T47D (cell line): ENCODE results near the gene CD300LF.

Experiments
- DNase-seq, 2 experiments: peaks; one replicate each; pipeline versions ENCODE4 v3.0.0 to v3.0.0-alpha.2; 2011 to 2012; ENCODE audit warnings: low read depth in 1 of 2, low spot score in 1 of 2
- JUND ChIP-seq: IDR thresholded peaks from 2 replicates; pipeline ENCODE4 v1.6.1; 2012; ENCODE audit warnings: low read depth
- in situ Hi-C: cut with HindIII; loops from 2 replicates; pipeline ENCODE4 v1.10.0; 2016; ENCODE audit warnings: low sequenced_read_pairs, low pct_unique_long_range_greater_than_20kb

CD300LF gene

DNA sequence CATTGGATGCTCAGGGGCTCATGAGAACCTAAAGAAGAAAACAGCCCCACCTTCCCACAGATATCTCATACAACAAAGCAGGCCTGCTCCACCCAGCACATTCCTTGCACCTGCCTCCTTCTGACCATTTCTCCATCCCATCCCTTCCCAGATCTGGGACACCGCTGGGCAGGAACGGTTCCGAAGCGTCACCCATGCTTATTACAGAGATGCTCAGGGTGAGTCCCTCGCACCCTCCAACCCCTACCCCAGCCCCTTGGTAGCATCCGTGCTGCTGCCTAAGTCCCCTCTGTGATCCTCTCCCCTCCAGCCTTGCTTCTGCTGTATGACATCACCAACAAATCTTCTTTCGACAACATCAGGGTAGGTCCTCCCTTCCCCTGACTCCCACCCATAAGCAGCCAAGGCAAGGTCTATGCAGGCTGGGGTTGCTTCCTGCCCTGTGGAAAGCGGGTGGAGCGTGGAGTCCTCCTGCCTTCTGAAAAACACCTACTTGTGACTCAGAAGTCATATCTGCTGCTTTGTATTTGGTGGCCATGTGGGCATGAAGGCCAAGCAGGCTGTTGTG, 30.3 kb upstream of the CD300LF start:
- no peak for DNase-seq
- in situ Hi-C loops, result no loop called here
- TF ChIP-seq JUND, result no peak

DNA sequence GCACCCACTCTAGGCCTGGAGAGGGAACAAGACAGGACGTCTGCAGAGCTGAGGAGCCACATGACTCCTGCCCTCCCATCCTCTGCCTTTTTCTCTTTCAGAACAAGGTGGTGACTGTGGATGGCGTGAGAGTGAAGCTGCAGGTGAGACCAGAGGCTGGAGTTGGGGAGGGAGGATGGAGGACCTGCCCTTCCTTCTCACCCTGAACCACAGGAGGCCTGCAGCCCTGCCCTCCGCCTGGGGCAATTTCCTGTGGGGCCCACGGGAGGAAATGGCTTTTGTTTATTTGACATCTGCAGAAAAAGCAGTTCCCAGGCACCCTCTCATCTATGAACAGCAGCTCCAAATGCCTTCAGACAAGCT, 29.4 kb upstream of the CD300LF start:
- no peak for TF ChIP-seq JUND
- peak in 1 of 2 experiments; percentile 37 for DNase-seq
- in situ Hi-C loops, result no loop called here

DNA sequence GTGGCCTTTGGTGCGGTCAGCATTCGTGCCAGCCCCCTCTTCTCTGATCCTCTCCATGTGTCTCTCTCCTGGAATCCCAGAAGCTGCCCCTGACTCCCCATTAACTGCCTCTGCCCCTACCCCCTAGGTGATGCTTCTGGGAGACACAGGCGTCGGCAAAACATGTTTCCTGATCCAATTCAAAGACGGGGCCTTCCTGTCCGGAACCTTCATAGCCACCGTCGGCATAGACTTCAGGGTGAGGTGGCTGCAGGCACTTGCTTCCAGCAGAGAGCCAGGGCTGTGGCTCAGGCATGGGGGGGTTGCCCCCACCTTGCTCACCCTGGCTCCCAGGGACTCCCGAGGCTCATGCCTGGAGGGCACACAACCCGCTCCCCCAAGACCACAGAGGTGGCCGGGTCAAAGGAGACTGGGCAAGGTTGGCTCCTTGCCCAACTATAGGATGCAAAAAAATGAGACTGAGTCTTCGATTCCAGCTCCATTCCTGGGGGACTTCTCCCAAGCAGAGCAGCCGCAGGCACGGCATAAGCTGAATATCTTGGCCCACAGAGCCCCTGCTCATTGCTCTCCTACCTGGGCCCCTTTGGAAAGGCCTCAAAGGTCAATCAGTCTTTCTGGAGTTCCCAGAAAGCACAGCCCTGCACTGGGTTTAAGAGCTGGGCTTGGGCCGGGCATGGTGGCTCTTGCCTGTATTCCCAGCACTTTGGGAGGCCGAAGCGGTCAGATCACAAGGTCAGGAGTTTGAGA, 28.1 kb upstream of the CD300LF start:
- no peak for DNase-seq
- in situ Hi-C loops, result no loop called here
- TF ChIP-seq JUND, result no peak

DNA sequence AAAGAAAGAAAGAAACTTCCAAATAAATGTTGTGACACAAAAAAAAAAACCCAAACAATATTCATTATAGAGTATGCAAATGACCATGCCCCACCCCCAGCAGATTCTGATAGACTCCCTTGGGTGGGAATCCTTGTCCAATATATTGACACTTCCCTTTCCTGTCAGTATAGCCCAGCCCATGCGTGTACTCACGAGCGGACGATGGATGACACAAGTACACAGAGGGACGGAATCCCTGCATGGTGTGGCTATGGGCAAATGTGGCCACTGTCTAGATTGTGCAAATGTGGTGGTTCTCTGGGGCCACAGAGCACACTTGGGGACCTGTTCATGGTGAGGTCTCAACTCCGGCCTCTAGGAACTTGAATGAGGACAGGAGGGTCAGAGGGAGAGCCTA, 27.4 kb upstream of the CD300LF start:
- in situ Hi-C loops, result no loop called here
- TF ChIP-seq JUND, result no peak
- no peak for DNase-seq

GRCh38 chr17:74739227-74739831, 26.6 kb upstream of the CD300LF start:
- in situ Hi-C loops, result no loop called here
- no peak for DNase-seq
- TF ChIP-seq JUND, result no peak

- DNase-seq, result no peak
- TF ChIP-seq JUND, result no peak
These were observed 25.6 kb upstream of the CD300LF start for GRCh38 chr17:74738051-74738996.

GRCh38 chr17:74737299-74738050, 24.8 kb upstream of the CD300LF start:
- in situ Hi-C loops, result no loop called here
- TF ChIP-seq JUND, result no peak
- DNase-seq, result peak in 1 of 2 experiments; percentile 51

More at GRCh38 chr17:74738051-74738996, 25.6 kb upstream of the CD300LF start:
- in situ Hi-C loops, result no loop called here

- peak in 1 of 2 experiments; percentile 13 for DNase-seq
- no peak for TF ChIP-seq JUND
- in situ Hi-C loops, result no loop called here
These were observed 24.0 kb upstream of the CD300LF start, which contains the start of gene RAB37 for GRCh38 chr17:74736513-74737298. Gene RAB37, plus strand, starts transcription at chr17:74737256. Its CDS starts 17 bp downstream, at chr17:74737273.

DNA sequence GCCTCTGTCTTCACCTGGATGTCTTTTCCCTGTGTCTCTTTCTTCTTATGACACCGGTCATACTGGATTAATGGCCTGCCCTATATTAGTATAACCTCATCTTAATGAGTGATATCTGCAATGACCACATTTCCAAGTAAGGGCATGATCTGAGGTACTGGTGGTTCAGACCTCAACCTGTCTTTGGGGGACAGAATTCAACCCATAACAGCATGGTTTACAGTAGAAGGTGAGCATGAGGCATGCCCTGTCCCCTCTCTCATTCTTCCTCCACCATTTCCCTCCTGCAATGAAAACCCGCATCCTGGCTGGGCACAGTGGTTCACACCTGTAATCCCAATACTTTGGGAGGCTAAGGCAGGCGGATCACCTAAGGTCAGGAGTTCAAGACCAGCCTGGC, 21.5 kb upstream of the CD300LF start:
- no peak for DNase-seq
- in situ Hi-C loops, result no loop called here
- TF ChIP-seq JUND, result no peak

DNA sequence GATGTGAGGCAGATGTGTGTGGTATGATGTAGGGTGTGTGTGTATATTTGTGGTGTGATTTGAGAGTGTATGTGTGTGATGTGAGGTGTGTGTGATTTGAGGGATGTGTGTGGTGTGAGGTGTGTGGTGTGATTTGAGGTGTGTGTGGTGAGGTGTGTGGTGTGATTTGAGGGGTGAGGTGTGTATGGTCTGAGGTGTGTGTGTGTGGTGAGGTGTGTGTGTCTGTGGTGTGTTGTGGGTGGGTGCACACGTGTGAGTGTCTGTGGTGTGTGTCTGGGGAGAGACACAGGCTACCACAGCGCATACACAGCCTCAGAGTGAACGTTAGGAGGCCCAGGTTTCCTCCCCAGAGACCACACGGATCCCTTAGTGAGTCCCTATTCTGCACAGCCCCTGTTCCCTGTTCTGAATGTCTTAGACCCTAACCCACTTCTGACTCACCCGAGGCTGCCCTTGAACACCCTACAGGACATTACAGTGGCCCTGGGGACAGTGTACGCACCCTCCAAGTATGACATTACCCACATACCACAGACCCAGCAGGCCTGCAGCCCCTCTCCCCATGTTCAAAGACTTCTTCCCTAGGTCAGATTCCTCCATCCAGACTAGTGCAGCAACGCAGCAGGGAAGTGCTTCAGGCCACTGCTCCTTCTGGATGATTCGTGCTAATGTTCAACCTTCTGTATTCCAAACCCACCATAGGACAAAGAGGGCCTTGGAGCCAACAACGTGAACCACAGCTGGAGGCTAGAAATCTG, 20.8 kb upstream of the CD300LF start:
- no peak for DNase-seq
- in situ Hi-C loops, result no loop called here
- no peak for TF ChIP-seq JUND
